Measurements from ENCODE around the gene PHLDB2. TPM values are rescaled to one million over a fixed set of nuclear protein-coding genes. Genes with fewer than 3 reads are reported as not detected.

PHLDB2 gene
- total RNA-seq, 1 donor from 2014 or later = 60.8 TPM

- DNase-seq = no peak
- Histone ChIP-seq H3K4me3 (no peak overlapping the region), H3K27ac (no peak overlapping the region), H3K27me3 (no peaks in the 10 kb centered on the region), H3K9me3 (no peaks in the 10 kb centered on the region), H3K4me1 (no peaks in the 10 kb centered on the region), H3K36me3 (peaks cover 20% of the 10 kb centered on the region)
- no peak for ATAC-seq
- no peak for TF ChIP-seq CTCF (IDR thresholded peaks at IDR 0.05)
- intact Hi-C loops (cut with DNase I) = loop anchor here (10.0 kb wide), 1 partner anchor 86 kb away; no protein-coding TSS in a partner anchor
Measured at GRCh38 chr3:111951032-111951431, 92.0 kb downstream of the PHLDB2 start.

- Histone ChIP-seq H3K9me3 (no peaks in the 10 kb centered on the region), H3K27ac (no peak overlapping the region), H3K4me3 (no peak overlapping the region), H3K36me3 (peaks cover 20% of the 10 kb centered on the region), H3K4me1 (no peaks in the 10 kb centered on the region), H3K27me3 (no peaks in the 10 kb centered on the region)
- intact Hi-C loops (cut with DNase I) = loop anchor here (10.0 kb wide), 1 partner anchor 87 kb away; no protein-coding TSS in a partner anchor
- TF ChIP-seq CTCF (IDR thresholded peaks at IDR 0.05) = no peak
- ATAC-seq (no peak), DNase-seq (no peak)
Measured at GRCh38 chr3:111952086-111952485, 93.0 kb downstream of the PHLDB2 start.

GRCh38 chr3:111952866-111953450, 93.9 kb downstream of the PHLDB2 start:
- no peak overlapping the region for H3K27ac ChIP-seq
- no peak for DNase-seq
- H3K4me1 ChIP-seq = no peaks in the 10 kb centered on the region
- no peak for ATAC-seq
- intact Hi-C loops (cut with DNase I) = loop anchor here (10.0 kb wide), 1 partner anchor 88 kb away; no protein-coding TSS in a partner anchor
- H3K4me3 ChIP-seq = no peak overlapping the region
- H3K27me3 ChIP-seq = no peaks in the 10 kb centered on the region
- no peak for TF ChIP-seq CTCF (IDR thresholded peaks at IDR 0.05)
- peaks cover 20% of the 10 kb centered on the region for H3K36me3 ChIP-seq
- no peaks in the 10 kb centered on the region for H3K9me3 ChIP-seq

GRCh38 chr3:111954228-111954990, 95.3 kb downstream of the PHLDB2 start:
- Histone ChIP-seq H3K9me3 (no peaks in the 10 kb centered on the region), H3K4me3 (no peak overlapping the region), H3K4me1 (no peaks in the 10 kb centered on the region), H3K27ac (no peak overlapping the region), H3K36me3 (peaks cover 9% of the 10 kb centered on the region), H3K27me3 (no peaks in the 10 kb centered on the region)
- intact Hi-C loops (cut with DNase I) = loop anchor here (10.0 kb wide), 1 partner anchor 90 kb away; no protein-coding TSS in a partner anchor
- ATAC-seq = no peak
- DNase-seq = no peak
- no peak for TF ChIP-seq CTCF (IDR thresholded peaks at IDR 0.05)

- no peaks in the 10 kb centered on the region for H3K4me1 ChIP-seq
- no peaks in the 10 kb centered on the region for H3K9me3 ChIP-seq
- no peak overlapping the region for H3K4me3 ChIP-seq
- no peak for TF ChIP-seq CTCF (IDR thresholded peaks at IDR 0.05)
- H3K27ac ChIP-seq = no peak overlapping the region
- no peak for ATAC-seq
- intact Hi-C loops (cut with DNase I) = loop anchor here (10.0 kb wide), 1 partner anchor 91 kb away; no protein-coding TSS in a partner anchor
- H3K27me3 ChIP-seq = no peaks in the 10 kb centered on the region
- no peak for DNase-seq
- peaks cover 10% of the 10 kb centered on the region for H3K36me3 ChIP-seq
Measured at GRCh38 chr3:111955876-111956275, 96.8 kb downstream of the PHLDB2 start.

All from upper lobe of right lung (tissue), 1 donor.